Heart left ventricle (tissue), 16 donors: ENCODE results near the gene TTC34. TPM values are rescaled to one million over a fixed set of nuclear protein-coding genes. Genes with fewer than 3 reads are reported as not detected.

Experiments used
- ATAC-seq, 4 donors: fragments of 200-7000 bp; cut with Tn5 transposase; one replicate each; pipeline ENCODE4 v1.9.1; 2020 to 2022; ENCODE audit warnings: moderate library complexity in 4 of 4, mild to moderate bottlenecking in 3 of 4, moderate number of reproducible peaks in 1 of 4
- DNase-seq, 5 donors: peaks; one replicate each; pipeline ENCODE4 v3.0.0-alpha.2; 2020
- H3K27ac ChIP-seq, 12 donors: fragments of 200-600 bp; sonication (generic) in 4 of 12; one replicate each; pipeline versions ENCODE4 v1.5.0 to v1.8.0; 2016 to 2022; ENCODE audit warnings: mild to moderate bottlenecking in 2 of 12
- H3K27me3 ChIP-seq, 9 donors: fragments of 200-600 bp; sonication (generic) in 2 of 9; one replicate each; pipeline versions ENCODE4 v1.5.1 to v1.8.0; 2016 to 2022; ENCODE audit warnings: mild to moderate bottlenecking in 3 of 9
- H3K36me3 ChIP-seq, 9 donors: fragments of 200-600 bp; sonication (generic) in 2 of 9; one replicate each; pipeline versions ENCODE4 v1.5.0 to v1.8.0; 2018 to 2022; ENCODE audit warnings: mild to moderate bottlenecking in 2 of 9
- H3K4me1 ChIP-seq, 12 donors: fragments of 200-600 bp; sonication (generic) in 4 of 12; one replicate each; pipeline versions ENCODE4 v1.5.0 to v1.8.0; 2016 to 2022; ENCODE audit warnings: mild to moderate bottlenecking in 3 of 12
- H3K4me3 ChIP-seq, 12 donors: fragments of 200-600 bp; sonication (generic) in 4 of 12; one replicate each; pipeline versions ENCODE4 v1.5.0 to v1.8.0; 2017 to 2022; ENCODE audit warnings: mild to moderate bottlenecking in 9 of 12, moderate library complexity in 4 of 12
- H3K9me3 ChIP-seq, 12 donors: fragments of 200-600 bp; sonication (generic) in 4 of 12; one replicate each; pipeline versions ENCODE4 v1.5.0 to v1.8.0; 2016 to 2022; ENCODE audit warnings: mild to moderate bottlenecking in 1 of 12
- CTCF ChIP-seq, 12 donors: fragments of 200-600 bp; sonication (generic) in 4 of 12; IDR thresholded peaks; one replicate each; pipeline versions ENCODE4 v1.5.0 to v1.8.0; 2018 to 2022; ENCODE audit warnings: antibody characterized with exemption in 12 of 12, mild to moderate bottlenecking in 5 of 12
- POLR2A ChIP-seq, 2 donors: fragments of 450-650 bp; IDR thresholded peaks; one replicate each; pipeline ENCODE4 v1.6.1; 2017; ENCODE audit warnings: antibody characterized with exemption in 2 of 2, mild to moderate bottlenecking in 2 of 2, moderate library complexity in 2 of 2
- WGBS, 4 donors: extraction: QIAGEN DNeasy Blood & Tissue Kit in 2 of 4; methylation state at CpG; one replicate each; pipeline versions ENCODE4 v1.1.5 to v1.1.7; 2013 to 2018; 5-methylcytosine and 5-hydroxymethylcytosine counted together
- intact Hi-C, 10 donors: fragments of 100-400 bp; cut with DNase I; formaldehyde crosslinking; loops; one replicate each; pipeline versions ENCODE4 v1.11.1 to v1.14.2; 2022
- polyA plus RNA-seq, 2 donors: library from polyadenylated mRNA; stranded (reverse); fragments of 200-250 nt; gene quantifications; one replicate each; pipeline ENCODE4 v1.2.3, GENCODE V29; 2013
- total RNA-seq, 9 donors: library from RNA; depleted of rRNA in 2 of 9; stranded (reverse); fragments of >200 nt in 2 of 9; fragmentation: NEBNext Ultra II Directional in 3 of 9; extraction: Animal tissue kit (Norgen Biotek cat#: 25700) in 3 of 9; gene quantifications; one replicate each; pipeline versions ENCODE4 v1.1.0 to v1.2.4, GENCODE V29; 2016 to 2023
- donor health status: ischemic (EF 13 %, LVEDD 7.1; RV severe dilation, severe dysfunction).
- donor health status: healthy with polysubstance abuse.
- donor health status: DM: no; HTN: yes; CAD: no.
- donor health status: DM: no; HTN: no; CAD: no.
- donor health status: ischemic (EF 25% LVEDD 6.9; RV normal size, moderate dysfunction).
- donor health status: ischemic (EF 25% LVEDD 5.7; RV mildly dilated, moderate dysfunction).
- donor health status: healthy.
- donor health status: DM: yes; HTN: yes; CAD: no.
- donor health status: ischemic (EF 35%, LVEDD 5.7; RV mildly dilated, moderate dysfunction).
- donor health status: nonischemic (EF 11% LVEDD 7.7; RV severe dilation, severe dysfunction).
- donor health status: DM: yes; HTN: yes; CAD: no.
- donor health status: PGD.
- donor health status: ischemic (EF 29% LVEDD 5.4; RV normal size, mild dysfunction).
- donor health status: nonischemic (EF 23%, LVEDD 6.1; RV moderate dilation, normal function).

The TTC34 gene
- total and polyA plus RNA-seq, 11 donors, result 0.06 to 0.67 (median 0.42) TPM; not detected in 1

- 80 to 86% (median 86%) methylated on average over 27 to 30 of the region's 30 CpGs for WGBS, 4 donors
- Histone ChIP-seq H3K36me3 (no peaks in the 10 kb centered on the region), H3K4me1 (no peaks in the 10 kb centered on the region), H3K9me3 (peaks cover 0 to 29% (median 19%) of the 10 kb centered on the region in 12 donors), H3K27ac (no peak overlapping the region), H3K4me3 (no peak overlapping the region), H3K27me3 (peaks cover 8 to 35% (median 19%) of the 10 kb centered on the region in 9 donors)
- peak in 2 of 5 donors; percentile 12 to 51 for DNase-seq
- TF ChIP-seq POLR2A (IDR thresholded peaks at IDR 0.05), result no peak
- no peak for TF ChIP-seq CTCF (IDR thresholded peaks at IDR 0.05)
- intact Hi-C loops, result no loop called here
- no peak for ATAC-seq
These were observed 17.8 kb downstream of the TTC34 start for GRCh38 chr1:2783435-2784397.

GRCh38 chr1:2783069-2783434 lies 18.4 kb downstream of the TTC34 start:
- Histone ChIP-seq H3K9me3 (peaks cover 0 to 29% (median 19%) of the 10 kb centered on the region in 12 donors), H3K36me3 (no peaks in the 10 kb centered on the region), H3K27ac (no peak overlapping the region), H3K4me1 (no peaks in the 10 kb centered on the region), H3K27me3 (peaks cover 5 to 29% (median 15%) of the 10 kb centered on the region in 9 donors), H3K4me3 (no peak overlapping the region)
- TF ChIP-seq CTCF (IDR thresholded peaks at IDR 0.05) (no peak), POLR2A (IDR thresholded peaks at IDR 0.05) (no peak)
- intact Hi-C loops, result no loop called here
- WGBS, 4 donors, result 79 to 86% (median 83%) methylated on average over 4 to 5 of the region's 5 CpGs
- ATAC-seq (no peak), DNase-seq (peak in 1 of 5 donors; percentile 2)

- intact Hi-C loops, result no loop called here
- DNase-seq (no peak), ATAC-seq (no peak)
- whole genome bisulfite sequencing, 4 donors, result 57 to 72% (median 62%) methylated on average over 2 of the region's 2 CpGs
- Histone ChIP-seq H3K27ac (no peak overlapping the region), H3K27me3 (peaks cover 0 to 14% (median 5%) of the 10 kb centered on the region in 9 donors), H3K36me3 (no peaks in the 10 kb centered on the region), H3K4me1 (no peaks in the 10 kb centered on the region), H3K9me3 (peaks cover 0 to 29% (median 19%) of the 10 kb centered on the region in 12 donors), H3K4me3 (no peak overlapping the region)
- TF ChIP-seq POLR2A (IDR thresholded peaks at IDR 0.05), result no peak
- no peak for TF ChIP-seq CTCF (IDR thresholded peaks at IDR 0.05)
These were observed 19.9 kb downstream of the TTC34 start for GRCh38 chr1:2781627-2782026.

GRCh38 chr1:2778220-2778592 lies 23.3 kb downstream of the TTC34 start:
- H3K4me3 ChIP-seq, result no peak overlapping the region
- intact Hi-C loops, result no loop called here
- H3K27me3 ChIP-seq, result peaks cover 0 to 6% (median 0%) of the 10 kb centered on the region in 9 donors
- 0 to 14% (median 8%) methylated on average over 1 to 3 of the region's 3 CpGs for WGBS, 4 donors
- peak in 1 of 5 donors; percentile 48 for DNase-seq
- no peak overlapping the region for H3K27ac ChIP-seq
- TF ChIP-seq POLR2A (IDR thresholded peaks at IDR 0.05), result no peak
- TF ChIP-seq CTCF (IDR thresholded peaks at IDR 0.05), result no peak
- peaks cover 0 to 29% (median 19%) of the 10 kb centered on the region in 12 donors for H3K9me3 ChIP-seq
- ATAC-seq, result peak in 1 of 4 donors; percentile 56
- no peaks in the 10 kb centered on the region for H3K36me3 ChIP-seq
- H3K4me1 ChIP-seq, result no peaks in the 10 kb centered on the region
